Effector CD8-positive, alpha-beta T cell (primary cell): ENCODE results near the gene GPR141.
"Not testable (repeated sequence)": the region's sequence is repeated elsewhere in the genome, so short reads cannot be mapped to it uniquely, and the experiment has no call there.

ENCODE experiments used
- DNase-seq: peaks from one replicate; lab custom pipeline; 2025; lab: John Stamatoyannopoulos, UW

The GPR141 gene

DNA sequence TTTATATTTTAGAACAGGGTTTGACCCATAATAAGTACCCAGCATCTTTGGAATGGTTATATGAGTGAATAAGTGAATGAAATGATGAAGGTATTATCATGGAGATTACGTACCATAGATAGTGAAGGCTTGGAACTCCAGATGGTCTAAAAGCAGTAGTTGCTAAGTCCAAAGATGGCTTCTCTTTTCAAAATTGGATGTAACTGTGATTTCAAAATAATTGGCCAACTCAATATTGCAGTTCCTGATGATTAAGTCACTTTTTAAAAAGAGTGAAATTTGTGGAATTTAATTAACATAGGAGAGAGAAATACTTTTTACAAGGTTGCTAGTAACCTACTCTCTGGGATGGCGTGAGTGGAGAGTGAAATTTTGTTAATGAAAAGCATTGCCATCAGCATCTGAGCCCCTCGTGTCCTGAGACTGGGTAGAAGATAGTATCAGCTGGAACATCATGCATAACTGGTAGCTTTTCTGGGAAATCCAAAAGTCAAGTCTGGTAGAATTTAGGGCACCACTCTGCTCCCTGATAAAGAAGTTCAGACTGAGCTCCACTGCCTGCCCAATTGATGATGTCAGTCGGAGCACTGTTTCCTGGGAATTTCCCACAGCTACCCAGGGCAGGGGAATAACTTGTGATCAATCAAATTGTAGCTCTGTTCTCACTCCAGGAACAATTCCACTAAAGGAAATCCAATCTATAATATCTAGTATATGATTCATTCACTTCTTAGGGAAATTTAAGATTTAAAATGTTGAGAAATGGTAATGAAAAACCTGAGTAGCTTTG lies 3.2 kb downstream of the GPR141 start:
- no peak for DNase-seq

GRCh38 chr7:37690206-37690605 lies 6.6 kb downstream of the GPR141 start:
- no peak for DNase-seq

DNA sequence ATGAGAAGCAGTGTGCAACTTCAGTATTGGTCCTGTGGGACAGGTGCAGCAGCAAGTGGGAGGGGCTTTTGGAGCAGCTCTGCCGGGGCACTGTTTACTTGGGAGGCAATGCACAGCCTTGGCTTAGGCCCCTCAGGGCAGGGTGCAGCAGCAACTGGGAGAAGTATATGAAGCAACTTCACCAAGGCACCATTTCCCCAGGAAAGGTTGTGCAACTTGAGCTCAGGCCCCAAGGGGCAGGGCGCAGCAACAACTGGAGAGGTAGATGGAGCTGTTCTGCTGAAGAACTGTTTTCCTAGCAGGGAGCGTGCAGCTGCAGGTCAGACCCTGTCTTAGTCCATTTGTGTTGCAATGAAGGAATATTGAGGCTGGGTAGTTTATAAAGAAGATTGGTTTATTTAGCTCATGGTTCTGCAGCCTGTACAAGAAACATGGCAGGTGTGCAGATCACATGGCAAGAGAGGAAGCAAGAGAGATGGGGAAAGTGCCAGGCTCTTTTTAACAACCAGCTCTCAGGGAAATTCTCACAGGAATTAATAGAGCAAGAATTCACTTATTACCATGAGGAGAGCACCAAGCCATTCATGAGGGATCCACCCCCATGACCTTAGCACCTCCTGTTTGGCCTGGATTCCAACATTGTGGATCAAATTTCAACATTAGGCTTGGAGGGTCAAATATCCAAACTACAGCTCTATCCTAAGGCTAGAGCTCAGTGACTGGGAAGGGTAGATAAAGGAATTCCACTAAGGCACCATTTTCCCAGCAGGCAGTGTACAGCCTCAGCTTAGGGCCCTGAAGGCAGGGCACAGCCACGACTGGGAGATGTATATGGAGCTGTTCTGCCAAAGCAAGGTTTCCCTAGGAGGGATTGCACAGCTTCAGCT lies 10.9 kb downstream of the GPR141 start:
- DNase-seq = no peak

DNA sequence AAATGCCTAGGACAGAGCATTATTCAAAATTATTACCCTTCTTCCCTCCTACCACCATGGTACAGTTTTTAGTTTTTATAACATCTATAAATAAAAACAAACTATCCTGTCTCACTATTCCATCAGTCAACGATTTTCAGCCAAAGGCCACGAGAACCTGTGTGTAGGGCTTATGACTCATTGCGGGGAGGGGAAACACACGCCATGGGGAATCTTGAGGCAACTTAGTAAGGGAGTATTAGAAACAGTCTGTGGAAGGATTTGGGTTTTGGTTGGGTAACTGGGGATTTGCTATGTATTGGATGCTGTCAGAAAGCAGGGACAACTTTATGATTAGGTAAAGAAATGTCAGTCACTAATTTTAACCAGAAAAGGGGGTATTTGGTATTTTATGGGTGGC lies 14.7 kb downstream of the GPR141 start:
- DNase-seq = no peak

GRCh38 chr7:37698782-37699181 lies 15.2 kb downstream of the GPR141 start:
- DNase-seq = no peak

DNA sequence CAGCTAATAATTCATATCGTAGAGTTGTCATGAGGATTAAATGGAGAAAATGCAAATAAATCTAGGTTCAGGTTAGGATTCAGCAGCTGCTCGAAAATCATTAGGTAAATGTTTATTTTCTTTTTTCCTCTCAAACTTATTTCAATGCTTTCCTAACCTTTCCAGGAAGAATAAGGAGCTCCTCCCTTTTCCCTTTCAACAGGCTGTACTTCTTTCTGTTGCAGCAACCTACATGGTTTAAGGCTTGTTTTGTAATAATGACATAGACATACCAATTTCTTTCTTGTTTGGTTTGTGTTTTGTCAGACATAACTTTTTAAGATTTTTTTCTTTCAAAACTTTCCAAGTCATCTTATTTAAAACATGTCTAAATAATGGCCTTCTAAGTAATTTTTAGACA lies 18.2 kb downstream of the GPR141 start:
- DNase-seq = no peak

GRCh38 chr7:37703361-37703760 lies 19.8 kb downstream of the GPR141 start:
- DNase-seq = no peak

DNA sequence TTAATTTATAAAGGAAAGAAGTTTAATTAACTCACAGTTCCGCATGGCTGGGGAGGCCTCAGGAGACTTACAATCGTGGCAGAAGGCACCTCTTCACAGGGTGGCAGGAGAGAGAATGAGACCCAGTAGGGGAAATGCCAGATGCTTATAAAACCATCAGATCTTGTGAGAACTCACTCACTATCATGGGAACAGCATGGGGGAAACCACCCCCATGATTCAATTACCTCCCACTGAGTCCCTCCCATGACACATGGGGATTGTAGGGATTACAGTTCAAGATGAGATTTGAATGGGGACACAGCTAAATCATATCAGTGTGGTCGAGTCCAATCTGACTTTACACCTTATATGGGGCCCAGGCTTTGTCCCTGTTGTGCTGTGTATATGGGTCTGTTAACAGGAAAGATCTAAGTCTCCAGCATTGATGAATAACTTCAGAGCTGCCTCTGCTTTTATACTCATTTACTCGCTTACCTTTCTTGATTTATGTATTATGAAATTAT lies 20.8 kb downstream of the GPR141 start:
- DNase-seq = not testable (repeated sequence)

- DNase-seq = no peak
Measured at GRCh38 chr7:37705976-37706375, 22.4 kb downstream of the GPR141 start.

DNA sequence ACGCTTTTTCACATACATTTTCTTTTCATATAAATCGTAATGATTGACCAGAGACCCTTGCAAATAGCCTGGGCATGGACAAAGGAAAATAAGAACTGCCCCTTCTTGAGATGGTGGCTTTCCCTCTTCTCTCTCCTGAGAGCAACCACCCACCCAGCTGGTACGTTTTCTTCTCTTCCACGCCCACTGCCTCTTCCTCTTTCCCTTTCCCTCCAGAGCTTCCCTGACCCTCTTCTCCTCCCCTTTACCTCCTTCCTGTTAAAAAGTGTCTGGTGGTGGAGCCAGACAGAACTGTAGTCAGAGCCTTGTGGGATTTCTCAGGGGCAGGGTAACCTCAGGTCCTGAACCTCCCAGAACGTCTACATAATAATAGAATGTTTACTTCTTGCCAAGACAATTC lies 23.2 kb downstream of the GPR141 start:
- no peak for DNase-seq

GRCh38 chr7:37707754-37708485 lies 24.4 kb downstream of the GPR141 start:
- DNase-seq = no peak

DNA sequence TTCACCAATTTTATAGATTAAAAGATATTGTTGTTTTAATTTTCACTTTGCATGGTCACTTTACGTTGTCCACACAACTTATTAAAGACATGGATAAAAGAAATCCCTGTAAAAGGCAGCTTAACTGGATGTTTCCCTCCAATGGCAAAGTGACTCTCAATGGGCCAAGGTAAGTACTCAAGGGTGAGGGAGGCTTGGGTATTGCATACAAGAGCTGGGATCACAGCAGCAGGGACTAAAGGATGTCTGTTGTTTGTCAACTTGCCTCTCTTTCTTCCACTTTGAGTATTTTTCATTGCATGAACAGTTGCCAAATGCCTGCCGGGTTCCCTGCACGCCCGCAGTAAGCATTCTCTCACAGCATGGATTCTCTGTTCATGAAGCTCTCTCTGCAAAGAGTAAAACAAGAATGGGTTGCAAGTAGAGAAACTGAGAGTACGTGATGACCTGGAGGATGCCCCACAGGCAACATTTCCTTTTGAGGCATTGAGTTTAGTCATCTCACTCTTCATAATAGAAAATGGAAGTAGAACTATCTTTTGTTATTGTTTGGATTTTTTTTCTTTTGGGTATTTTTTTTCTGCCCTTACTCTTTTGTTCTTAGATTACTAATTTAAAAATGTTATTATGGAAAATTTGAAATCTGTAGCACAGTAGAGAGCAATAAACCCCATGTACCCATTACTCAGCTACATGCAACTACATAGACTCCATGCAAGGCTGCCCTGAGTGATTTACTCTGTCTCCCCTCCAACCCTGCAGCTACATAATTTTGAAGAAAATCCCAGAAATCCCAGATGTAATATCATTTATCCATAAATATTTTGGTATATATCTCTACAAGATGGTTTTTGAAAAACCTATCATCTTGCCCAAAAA lies 26.3 kb downstream of the GPR141 start:
- no peak for DNase-seq

DNA sequence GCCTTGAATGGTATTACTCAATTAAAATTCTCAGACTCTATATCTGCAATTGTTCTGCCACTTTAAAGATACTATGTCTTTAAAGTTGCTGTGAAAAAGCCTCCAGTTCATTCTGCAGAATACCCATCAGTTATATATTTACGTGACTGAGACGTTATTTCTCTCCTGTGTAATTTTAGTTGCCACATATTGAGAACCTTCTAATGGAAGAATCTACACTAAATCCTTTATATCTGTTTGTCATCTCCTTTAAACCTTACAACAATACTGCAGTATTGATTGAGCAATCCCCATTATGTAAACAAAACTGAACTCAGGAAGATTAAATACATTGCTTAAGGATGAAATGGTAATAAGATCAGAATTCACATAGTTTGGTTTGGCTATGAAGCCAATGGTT lies 30.0 kb downstream of the GPR141 start:
- no peak for DNase-seq

- no peak for DNase-seq
Measured at GRCh38 chr7:37714606-37715005, 31.0 kb downstream of the GPR141 start.

DNA sequence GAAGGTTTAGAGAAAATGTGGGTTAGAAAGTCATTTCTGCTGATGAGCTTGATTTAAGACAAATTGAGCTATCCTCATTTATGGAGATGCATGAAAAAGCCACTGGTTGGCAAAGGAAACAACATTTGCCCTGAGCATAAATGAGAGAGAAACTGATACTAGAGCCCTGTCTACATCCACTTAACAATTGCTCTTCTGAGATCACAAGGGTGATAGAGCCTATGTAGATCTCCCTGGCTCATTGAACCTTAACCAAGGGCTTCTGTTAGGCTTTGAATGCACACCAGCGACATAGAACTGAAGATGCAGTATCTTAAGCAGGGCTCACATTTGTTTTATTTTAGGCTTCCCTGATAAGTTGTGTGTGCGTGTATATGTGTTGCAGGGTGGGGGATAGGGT lies 35.0 kb downstream of the GPR141 start:
- no peak for DNase-seq

DNA sequence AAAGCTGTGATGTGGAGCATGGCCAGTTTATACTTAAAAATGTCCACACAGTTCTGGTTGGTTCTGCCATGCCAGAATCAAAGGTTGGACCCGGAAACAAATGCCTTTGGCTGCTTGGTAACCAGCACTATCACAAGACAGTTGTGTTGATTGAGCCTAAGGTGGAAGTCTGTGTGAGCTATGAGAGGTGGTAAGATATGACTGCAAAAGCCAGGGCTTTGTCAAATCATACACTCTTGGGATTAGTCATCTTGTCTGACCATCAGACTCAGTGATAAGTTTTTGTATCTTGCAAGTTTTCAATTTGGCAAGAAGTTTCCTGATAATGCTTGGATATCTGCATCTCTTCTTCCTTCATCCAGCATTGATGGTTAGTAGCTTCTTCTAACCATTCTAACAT lies 35.5 kb downstream of the GPR141 start:
- DNase-seq = no peak

DNA sequence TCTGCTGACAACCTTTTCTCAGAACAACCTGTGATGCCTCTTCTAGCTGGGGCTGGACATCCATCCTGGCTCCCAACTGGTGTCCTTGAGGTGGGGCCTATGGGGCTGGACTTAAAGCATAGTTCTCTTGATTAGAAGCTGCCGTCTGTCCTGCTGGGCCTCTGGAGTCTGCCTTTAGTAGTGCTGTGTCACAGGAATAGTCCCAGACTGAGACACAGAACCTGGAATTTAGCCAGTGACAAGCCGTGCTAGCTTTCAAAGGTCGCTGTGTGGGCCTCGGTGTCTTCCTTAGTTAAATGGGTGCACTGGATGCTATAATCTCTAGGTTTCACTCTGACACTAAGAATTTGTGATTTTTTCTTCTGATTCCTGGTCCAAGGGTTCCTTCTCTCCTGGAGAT lies 41.2 kb downstream of the GPR141 start:
- no peak for DNase-seq

DNA sequence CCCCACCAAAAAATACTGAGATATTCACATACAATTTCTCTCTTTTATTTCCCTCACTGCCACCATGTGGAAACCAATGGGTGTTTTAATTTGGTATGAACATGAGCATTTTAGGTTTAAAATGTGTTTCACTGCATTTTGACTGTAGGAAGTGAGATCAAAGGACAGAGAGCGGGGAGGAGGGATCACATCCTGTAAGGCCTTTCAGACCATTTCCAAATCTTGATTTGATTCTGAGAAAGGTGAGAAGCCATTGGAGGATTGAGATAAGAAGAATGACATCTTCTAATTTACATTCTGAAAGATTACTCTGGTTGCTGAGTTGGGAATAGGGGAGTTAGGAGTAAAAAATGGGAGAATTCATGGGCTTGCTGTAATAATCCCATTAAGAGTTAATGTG lies 42.5 kb downstream of the GPR141 start:
- no peak for DNase-seq

- DNase-seq = no peak
Measured at GRCh38 chr7:37728747-37729146, 45.2 kb downstream of the GPR141 start.

GRCh38 chr7:37729181-37729580 lies 45.6 kb downstream of the GPR141 start:
- DNase-seq = no peak

DNA sequence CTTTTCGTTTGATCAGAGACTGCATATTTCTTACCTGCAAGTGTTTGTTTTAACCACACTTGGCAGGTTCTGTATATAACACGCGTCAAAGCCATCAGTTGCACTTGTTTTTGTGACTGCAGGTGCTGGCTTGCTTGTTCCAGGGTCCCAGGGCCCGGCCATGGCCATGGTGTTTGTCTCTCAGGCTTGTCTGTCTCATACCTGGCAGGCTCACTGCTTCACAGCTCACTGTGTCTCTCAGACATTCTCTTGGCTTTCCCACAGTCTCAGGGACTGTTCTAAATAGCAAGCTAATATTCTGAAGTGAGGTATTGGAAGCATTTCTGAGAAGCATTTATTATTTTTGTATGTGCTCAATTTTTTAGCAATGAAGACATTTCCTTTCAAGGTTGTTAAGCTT lies 46.9 kb downstream of the GPR141 start:
- DNase-seq = no peak
